ENCODE results near the gene VEGFC.

Gene VEGFC

DNA sequence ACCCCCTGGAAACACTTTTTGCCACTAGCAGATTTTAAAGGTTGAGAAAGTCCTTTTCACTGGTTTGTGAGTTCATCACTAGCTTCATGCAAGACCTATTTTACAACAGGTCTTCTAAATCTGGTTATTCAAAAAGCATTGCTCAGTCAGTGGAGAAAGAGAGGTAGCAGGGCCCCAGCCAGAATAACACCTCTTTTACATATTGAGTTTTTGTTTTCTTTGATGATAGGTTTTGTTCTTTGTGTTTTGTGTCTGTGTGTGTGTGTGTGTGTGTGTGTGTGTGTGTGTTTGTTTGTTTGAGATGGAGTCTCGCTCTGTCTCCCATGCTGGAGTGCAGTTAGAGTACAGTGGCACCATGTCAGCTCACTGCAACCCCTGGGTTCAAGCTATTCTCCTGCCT lies 2.7 kb upstream of the VEGFC start:
- DNase-seq = no peak

DNA sequence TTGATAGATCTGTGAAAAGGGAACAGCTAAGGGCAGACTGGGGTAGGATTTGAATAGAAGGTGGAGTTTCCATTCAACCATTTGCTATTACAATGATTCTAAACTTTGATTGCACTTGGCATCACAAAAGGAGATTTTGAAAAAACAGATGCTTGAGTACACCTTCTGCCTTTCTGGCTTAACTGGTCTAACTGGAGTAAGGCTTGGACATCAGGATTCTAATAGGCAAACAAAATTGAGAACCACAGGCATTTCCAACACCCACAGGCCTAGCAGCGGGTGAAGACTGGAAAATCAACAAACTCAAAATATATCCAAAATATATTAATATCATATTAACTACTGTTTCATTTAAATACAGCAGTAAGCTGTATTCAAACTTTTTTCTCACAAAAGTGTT lies 1.9 kb upstream of the VEGFC start:
- no peak for DNase-seq

DNA sequence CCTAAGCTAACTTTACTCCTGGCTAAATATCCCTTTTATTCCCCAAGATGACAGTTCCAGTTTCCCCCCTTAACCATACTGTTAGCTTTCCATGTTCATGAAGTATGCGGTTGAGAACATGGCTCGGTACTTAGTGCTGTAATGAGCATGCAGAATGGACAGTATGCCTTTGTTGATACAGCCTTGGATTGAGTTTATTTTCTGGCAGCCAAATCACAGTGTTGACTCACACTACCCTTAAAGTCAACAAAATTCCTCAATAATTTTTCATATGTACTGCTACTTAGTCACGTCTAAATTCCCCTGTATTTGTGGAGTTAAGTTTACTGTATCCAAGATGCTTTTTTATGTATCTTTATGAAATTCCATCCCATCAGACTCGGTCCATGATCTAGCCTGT lies 1.4 kb upstream of the VEGFC start:
- no peak for DNase-seq

DNA sequence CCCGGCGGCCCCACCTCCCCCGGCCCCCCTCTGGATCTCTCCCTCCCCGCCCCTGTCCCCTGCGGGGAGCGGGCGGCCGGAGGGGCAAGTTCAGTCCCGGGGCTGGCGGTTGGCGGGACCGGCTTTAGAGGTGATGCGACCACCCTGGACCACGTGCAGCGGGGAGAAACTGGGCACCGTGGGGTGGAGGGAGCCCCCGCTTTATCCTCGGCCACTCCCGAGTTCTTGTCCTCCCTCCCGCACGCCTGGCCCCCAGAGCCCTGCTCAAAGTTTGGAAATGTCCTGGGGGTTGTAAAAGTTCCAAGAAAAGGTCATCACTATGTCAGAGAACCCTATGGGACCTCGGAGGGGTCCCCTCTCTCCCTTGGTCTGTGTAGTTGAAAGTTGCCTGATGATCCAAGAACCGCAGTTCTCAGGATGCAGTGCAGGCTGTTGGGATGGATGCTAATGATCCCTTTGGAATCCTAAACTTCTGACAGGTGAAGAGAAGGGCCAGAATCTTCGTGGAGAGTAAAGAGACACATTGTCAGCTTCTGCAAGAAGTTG lies 411 bp upstream of the VEGFC start:
- no peak for DNase-seq

DNA sequence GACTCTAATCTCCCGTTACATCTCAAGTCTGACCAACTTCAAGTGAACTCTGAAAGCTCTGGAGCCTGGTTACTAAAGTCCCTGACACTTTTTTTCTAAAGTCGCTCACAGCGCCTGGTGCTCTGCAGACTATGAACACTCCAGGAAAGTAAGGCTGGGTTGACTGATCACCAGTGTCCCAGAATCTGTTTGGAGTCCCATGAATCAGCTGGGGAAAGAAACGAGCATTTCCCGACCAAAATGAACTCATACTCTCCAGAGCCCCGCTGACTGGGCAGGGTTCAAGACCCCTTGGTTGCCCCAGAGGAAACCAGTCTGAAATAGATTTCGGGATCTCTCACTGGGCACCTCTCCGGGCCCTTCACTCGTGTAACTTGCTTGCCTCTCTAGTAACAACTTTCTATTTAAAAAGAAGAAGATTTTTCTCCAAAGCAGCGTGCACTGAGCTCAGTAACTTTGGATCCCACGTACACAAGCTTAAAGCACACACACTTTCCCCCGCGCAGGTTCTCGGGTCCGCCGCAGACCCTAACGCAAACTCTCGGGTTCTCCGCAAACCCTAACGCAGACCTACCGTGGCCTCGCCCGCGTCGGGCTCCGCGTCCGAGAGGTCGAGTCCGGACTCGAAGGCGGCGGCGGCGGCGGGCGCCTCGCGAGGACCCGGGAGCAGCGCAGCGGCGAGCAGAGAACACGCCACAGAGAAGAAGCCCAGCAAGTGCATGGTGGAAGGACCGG lies 964 bp downstream of the VEGFC start:
- DNase-seq = no peak

DNA sequence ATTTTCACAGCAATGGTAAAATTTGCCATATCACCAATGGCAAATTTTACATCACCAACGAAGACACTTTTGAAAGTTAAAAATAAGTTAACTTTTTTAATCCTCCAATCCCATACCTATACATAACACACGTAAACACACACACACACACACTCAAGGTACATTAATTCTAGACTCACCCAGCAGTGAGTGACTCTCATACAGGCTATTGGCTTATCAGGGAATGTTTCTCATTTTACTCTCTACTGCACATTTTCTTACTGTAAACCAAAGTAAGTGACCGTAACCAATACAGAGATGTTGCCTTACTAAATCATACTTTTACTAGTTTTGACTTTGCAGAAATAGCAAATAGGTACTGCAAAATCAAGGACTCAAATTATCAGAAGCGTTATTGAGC lies 2.3 kb downstream of the VEGFC start:
- DNase-seq = no peak

DNA sequence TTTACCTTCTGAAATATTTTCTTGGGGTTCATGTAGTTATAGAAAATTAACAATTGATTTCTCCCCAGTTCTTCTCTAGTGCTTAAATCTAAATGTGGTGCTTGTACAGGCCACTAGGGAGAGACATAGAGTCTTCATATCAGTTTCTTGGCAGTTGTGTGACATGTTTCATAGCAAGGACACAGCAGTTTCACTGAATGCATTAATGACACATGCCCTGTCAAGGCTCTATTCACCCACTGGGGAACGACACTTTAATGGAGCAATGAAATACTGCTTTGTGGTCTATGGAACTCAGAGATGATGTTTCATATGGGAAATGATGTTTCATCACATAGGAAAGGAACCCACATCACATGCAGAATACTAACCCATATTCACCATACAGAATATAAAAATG lies 2.8 kb downstream of the VEGFC start:
- DNase-seq = no peak

DNA sequence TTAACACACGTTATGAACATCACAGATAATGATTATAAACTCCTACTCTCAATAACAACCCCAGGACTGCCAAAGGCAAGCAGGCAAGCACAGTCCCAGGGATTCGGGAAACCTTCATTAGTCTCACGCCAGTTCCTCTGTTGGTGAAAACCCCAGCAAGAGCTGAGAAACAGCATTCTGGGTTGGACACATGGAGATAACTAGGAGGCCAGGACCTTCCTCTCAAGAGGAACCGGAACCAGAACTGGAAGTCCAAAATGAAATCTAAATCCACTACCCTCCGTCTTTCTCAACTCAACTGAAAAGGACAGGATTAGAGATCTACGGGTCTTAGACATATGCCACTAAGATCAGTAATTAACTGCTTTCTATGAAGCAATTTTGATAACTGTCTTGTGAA lies 3.8 kb downstream of the VEGFC start:
- no peak for DNase-seq

DNA sequence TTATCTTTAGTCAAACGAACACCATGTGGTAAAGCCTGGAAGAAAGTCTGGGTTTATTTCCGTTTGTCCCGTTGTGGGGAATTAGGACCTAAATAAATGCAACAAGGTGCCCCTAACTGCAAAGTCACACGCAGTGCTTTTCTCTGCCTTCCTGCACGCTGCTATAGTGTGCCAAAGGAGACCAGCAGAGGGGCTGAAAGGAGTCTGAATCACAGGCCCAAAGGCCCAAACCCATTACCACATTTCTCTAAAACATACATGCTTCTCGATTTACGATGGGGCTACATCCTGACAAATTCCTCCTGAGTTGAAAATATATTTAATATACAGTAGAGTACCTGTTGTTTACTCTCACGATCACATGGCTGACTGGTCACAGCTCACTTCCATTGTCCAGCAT lies 4.5 kb downstream of the VEGFC start:
- no peak for DNase-seq

DNA sequence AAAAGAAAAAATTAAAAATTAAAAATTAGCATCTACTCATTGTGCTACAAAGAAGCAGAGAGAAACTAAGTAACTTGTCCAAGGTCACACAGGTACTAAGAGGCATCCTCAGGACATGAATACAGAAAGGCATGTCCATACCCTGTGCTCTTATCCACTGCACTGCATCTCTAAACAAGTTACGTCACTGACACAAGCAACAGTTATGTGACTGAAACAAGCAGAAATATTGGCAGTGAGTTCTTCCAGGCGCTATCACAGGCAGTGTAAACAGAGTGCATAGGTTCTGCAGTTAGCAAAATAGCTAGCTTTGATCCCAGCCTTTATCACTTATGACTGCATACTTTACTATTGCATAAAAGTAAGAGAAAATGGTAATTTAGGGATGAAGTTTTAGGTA lies 7.9 kb downstream of the VEGFC start:
- DNase-seq = no peak

DNA sequence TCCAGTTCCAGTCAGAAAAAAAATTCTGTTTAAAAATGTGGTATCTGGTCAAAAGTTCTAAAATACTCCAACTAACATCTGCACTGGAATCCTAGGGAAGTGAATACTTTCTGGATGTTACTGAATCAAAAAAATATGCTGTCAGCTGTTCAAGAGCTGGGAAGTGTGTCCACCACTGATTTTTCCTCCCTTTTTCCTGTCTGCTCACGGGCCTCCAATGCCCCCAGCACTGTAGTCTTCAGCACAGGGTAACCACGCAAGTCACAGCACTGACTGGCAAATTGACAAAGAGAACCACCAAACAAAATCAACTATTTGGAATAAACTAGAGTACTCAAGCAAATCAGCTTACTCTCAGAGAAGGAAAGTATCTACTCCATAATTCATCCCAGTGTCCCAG lies 9.9 kb downstream of the VEGFC start:
- no peak for DNase-seq

DNA sequence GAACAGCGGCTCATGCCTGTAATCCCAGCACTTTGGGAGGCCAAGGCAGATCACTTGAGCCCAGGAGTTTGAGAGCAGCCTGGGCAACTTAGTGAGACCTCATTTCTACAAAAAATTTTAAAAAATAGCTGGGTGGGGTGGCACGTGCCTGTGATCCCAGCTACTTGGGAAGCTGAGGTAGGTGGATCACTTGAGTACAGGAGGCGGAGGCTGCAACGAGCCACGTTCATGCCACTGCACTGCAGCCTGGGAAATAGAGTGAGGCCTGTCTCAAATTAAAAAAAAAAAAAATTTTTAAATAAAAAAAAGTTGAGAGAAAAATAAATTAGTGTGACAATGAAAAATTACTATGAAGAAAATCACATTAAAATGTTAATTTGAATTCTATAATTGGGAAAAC lies 10.5 kb downstream of the VEGFC start:
- no peak for DNase-seq

DNA sequence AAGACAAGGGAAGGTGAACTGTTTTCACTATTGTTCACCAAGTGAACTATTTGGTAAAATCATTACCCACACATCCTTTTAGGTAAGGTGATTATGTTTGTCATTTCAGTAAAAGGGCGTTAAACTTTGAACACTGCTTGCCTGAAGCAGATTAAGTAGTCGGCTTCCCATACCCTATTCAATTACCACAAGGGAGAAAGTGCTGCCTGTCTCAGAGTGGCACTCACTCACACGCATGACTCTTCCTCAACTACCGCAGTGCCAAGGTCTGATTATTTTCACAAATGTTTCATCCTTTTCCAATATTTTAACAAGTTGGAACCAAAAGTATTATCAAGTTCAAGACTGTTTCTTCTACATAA lies 11.0 kb downstream of the VEGFC start:
- no peak for DNase-seq

DNA sequence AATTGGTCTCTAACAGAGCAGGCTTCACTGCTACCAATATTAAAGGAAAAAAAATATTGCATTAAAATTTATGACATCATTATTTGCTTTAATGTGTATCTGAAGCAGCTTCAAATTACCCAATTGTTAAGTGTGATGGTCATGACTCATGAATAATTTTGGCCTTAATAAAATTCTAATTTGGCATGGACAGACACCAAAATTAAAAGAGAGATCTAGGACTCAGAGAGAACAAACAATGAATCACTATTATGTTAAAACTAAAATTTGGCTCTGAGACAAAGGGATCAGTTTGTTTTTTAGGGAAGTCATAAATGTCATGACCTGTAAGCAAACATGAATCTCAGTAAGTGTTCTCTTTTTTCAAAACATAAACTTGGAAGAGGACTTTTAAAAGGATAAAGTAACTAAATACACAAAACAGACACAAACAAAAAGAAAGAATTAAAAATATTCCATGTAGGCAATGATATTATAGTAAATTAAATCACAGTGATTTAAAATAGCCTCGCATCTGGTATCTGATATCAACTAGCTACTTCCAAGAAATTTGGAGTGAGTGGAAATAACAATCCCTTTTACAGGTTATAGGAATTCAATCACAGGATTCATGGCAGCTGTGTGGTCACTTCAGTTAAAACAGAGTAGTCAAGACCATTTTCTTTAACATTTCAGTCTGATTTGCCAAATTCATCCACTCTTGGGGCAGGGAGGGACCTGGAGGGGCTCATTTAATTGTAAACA lies 11.6 kb downstream of the VEGFC start:
- DNase-seq = no peak

DNA sequence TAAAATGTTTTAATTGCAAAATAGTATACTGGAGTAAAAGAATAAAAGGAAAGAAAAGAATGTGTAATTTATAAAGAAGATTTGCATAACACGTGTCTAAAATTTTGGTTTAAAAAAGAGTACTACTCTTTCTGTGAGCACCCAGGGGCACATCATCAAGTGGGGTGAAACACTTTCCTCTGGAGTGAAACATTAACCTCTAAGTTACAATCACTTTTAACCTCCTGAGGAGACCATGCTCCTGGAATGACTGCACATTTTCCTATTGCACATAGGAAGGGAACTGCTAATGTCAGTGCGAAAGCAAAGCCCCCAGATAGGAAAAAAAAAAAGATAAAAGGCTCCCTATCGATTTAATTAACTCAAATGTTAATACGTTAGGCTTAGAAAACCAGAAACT lies 13.3 kb downstream of the VEGFC start:
- no peak for DNase-seq

DNA sequence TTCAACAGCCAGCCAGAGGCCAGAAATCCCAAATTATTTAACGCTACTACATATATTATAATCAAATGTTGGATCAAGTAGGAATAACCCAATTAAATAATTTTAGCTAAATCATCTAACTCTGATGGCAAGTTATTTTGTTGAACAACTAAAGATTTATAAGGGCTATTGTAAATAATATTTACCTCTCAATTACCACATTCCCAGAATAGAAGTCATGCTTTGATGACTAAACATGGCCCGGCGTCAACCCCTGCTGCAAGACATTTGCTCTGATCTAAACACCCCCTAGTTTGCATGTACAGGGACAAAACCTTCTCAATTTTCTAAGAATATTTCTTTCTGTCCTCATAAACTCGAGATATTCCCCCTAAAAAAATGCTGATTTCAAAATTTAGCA lies 14.2 kb downstream of the VEGFC start:
- DNase-seq = no peak

DNA sequence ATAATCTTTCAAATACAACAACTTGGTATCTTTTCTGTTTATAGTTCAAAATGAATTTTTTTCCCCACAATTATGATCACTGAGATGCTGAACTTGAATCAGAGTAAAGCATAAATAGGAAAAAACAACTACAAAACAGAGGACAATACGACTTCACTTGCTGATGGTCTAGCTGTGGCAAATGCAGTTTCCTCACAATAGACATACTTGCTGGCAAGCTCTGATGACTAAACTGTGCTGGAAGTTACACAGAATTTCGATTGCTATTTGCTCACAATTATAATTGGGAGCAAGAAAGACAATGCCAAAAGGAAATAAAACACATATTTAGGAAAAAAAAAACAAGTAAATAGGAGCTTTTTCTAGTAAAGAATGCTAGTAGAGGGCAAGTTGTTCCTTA lies 14.7 kb downstream of the VEGFC start:
- no peak for DNase-seq

DNA sequence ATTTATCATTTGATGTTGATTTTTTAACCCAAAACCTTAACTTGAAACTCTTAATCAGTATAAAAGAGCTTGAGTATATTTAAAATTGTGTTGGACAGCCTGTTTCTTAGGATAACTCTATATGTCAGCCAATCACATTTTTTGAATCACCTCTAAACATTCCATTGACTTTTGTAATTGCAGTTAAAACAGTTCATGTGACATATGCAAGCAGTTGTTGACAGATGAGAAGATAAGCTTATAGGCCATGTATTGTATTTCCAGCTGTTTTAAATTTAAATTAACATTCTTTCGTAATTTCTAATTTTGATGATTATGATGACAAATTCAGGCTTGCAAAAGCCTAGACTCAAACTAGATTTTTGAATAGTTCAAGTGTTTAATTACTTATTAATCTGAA lies 17.4 kb downstream of the VEGFC start:
- no peak for DNase-seq

DNA sequence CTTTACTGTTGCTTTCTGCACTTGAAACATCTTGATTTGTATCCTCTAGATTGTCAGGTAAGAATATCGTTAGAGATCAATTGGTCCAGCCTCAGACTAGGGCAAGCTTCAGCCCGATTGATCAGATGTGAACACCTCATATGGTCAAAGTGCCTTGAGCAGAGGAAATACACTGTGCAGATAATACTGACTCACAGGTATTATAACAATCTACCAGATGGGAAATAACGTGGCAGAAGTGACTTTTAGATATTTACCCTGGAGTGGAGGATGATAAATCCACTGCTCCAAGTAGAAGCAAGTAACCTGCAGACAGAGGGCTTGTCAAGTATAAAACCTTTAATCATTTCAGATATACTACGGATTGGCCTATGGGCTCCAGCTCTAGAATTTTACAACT lies 17.9 kb downstream of the VEGFC start:
- DNase-seq = no peak

DNA sequence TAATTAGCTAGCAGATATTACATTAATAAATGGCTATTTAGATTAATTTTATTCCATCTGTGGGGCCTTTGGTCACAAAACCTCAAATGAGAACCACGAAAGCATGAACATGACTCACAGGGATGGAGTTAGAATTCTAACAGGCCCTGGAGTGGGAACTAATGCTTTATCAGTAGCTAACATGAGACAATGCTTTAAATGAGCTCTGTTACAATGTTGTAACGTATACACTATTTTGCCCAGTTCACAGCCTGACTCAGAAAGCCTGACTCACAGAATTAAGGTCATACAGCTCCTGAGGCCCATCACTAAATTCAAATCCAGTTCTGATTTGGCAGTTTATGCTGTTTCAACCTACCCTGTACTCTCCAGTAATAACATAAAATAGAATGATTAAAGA lies 23.2 kb downstream of the VEGFC start:
- no peak for DNase-seq

DNA sequence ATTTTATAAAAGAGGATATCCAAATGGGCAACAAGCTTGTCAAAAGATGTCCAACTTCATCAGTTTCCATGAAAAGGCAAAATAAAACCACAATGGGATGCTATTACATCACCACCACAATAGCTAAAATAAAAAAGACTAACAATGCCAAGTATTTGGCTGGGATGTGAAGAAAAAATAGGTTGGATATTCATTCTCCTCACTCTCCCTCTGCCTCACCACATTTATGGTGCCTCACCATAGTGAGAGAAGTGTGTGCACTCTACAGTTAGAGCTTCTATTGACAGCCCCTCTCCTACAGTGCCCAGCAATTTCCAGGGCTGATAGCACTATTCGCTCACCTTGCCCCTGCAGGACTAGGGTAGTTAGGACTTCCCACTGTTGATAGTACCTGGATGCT lies 25.5 kb downstream of the VEGFC start:
- DNase-seq = no peak

DNA sequence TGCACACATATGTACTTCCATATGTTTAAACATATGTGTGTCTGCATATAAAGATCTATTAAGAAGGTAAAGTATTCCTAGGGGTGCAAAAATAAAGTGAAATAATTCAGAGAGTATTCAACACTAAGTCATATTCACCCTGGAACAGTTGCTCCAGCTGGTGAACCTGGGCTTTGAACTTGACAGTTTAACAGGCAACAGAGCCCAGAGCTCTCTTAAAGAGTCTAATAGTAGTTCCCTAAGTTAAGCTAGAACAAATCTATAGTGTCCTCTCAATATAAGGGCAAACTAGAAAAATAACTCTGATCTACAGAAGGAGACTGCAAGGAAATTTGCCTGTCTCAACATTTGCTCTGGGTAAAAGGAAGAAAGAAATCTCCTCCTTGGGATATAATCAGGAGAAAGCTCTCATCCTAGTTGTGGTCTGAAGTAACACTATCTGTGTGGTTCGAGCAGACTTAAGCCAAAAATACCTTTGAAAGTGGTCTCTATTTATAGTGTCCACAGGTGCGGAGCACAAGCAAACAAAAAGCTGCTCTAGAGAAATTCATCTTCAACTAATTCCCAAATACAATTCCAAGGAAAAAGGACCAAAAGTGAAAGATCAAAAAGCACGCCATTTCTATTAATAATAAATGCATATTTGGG lies 29.9 kb downstream of the VEGFC start:
- DNase-seq = no peak

DNA sequence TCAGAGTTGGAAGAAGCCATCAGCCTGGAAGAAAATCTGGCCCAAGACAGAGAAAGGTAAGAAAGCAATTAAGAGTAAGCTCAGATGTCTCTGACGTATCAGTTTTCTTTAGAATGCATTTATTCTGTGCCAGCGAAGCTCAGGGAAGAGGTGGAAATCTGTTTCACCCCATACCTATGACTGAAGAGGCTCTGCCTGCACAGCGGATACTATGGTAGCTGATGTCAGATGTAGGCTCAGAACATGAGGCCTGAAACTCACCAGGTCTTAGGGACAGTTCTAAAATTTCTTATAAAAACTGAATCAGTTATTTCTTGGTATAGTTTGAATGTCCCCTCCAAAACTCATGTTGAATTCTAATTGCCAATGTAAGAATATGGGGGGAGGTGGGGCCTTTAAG lies 30.9 kb downstream of the VEGFC start:
- DNase-seq = no peak

DNA sequence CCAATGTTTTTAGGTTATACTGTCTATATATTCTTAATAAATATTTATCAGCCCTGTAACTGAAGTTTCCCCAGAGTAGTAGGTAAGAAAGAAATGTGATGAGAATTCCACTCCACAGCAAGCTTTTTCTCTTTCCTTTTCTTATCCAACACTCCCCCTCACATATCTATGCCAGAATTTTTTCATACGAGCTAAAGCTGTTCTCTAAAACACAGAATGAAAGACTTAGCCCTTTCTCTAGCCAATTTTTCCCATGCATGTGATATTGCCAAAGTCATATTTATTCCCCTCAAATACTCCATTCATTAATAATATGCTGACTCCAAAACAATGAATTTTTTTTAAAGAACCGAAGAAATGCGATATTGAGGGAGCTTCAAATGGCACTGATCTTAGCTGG lies 32.3 kb downstream of the VEGFC start:
- no peak for DNase-seq
